Measurements from ENCODE around the gene CROCC2.

GRCh38 chr2:241025639-241026038 is 119.5 kb downstream of the CROCC2 start:
- TF ChIP-seq POLR2AphosphoS5 (IDR thresholded peaks at IDR 0.05; ENCODE audit: low read depth, low read length), result no peak
- no peak for TF ChIP-seq POLR2A (IDR thresholded peaks at IDR 0.05; ENCODE audit: low read depth, low read length)
- no peak for TF ChIP-seq TAF1 (IDR thresholded peaks at IDR 0.05; ENCODE audit: borderline replicate concordance, low read depth, low read length)

Measured in GM12892 (cell line).